Rectal smooth muscle tissue (tissue), 1 donor: Measurements from ENCODE around the gene RABGAP1L.
"Not testable (repeated sequence)": the region's sequence is repeated elsewhere in the genome, so short reads cannot be mapped to it uniquely, and the experiment has no call there.

ENCODE experiments used
- H3K27ac ChIP-seq: one replicate; pipeline ENCODE4 v1.7.0; 2013; ENCODE audit warnings: low read depth, low read length, inconsistent platforms
- H3K27me3 ChIP-seq: one replicate; pipeline ENCODE4 v1.7.0; 2013; ENCODE audit warnings: low read length; ENCODE audit not compliant: control insufficient read depth, insufficient read depth
- H3K36me3 ChIP-seq: one replicate; pipeline ENCODE4 v1.7.0; 2013; ENCODE audit warnings: low read length; ENCODE audit not compliant: control insufficient read depth, insufficient read depth
- H3K4me1 ChIP-seq: one replicate; pipeline ENCODE4 v1.7.0; 2013; ENCODE audit warnings: low read length; ENCODE audit not compliant: control insufficient read depth, insufficient read depth
- H3K4me3 ChIP-seq: one replicate; pipeline ENCODE4 v1.7.0; 2013; ENCODE audit warnings: low read length
- H3K9ac ChIP-seq: one replicate; pipeline ENCODE4 v1.7.0; 2013; ENCODE audit warnings: low read length

Gene RABGAP1L

DNA sequence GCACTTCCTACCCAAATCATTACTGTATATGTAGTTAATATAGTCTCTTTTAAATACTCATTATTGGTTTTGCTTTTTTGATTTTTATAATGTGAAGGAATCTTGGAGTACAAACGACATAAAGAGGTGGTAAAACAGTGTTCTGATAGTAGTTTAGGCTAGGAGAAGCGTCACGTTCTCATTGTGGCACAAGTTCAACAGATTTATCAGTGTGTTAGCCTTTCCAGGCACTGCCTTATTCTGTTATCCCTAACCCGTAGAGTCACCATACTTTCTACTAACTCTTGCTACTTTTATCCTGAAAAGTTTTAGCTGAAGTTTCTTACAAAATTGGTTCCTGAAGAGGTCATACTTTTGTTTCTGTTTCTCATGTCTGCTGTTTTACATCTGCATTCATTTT lies 665.8 kb downstream of the RABGAP1L start:
- H3K36me3 ChIP-seq, result no peaks in the 10 kb centered on the region
- H3K9ac ChIP-seq, result no peak overlapping the region
- no peak overlapping the region for H3K4me3 ChIP-seq
- no peaks in the 10 kb centered on the region for H3K27me3 ChIP-seq
- H3K27ac ChIP-seq, result no peak overlapping the region
- H3K4me1 ChIP-seq, result no peaks in the 10 kb centered on the region

DNA sequence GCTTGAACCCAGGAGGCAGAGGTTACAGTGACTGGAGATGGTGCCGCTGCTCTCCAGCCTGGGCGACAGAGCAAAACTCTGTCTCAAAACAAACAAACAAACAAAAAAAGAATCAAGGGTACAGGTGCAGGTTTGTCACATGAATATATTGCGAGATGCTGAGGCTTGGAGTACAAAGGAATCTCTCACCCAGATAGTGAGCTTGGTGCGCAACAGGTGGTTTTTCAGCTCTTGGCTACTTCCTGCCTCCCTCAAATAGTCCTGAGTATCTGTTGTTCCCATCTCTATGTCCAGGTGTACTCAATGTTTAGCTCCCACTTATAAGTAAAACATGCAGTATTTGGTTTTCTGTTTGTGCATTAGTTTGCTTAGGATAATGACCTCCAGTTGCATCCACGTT lies 666.5 kb downstream of the RABGAP1L start:
- Histone ChIP-seq H3K36me3 (no peaks in the 10 kb centered on the region), H3K9ac (no peak overlapping the region), H3K27me3 (no peaks in the 10 kb centered on the region)

DNA sequence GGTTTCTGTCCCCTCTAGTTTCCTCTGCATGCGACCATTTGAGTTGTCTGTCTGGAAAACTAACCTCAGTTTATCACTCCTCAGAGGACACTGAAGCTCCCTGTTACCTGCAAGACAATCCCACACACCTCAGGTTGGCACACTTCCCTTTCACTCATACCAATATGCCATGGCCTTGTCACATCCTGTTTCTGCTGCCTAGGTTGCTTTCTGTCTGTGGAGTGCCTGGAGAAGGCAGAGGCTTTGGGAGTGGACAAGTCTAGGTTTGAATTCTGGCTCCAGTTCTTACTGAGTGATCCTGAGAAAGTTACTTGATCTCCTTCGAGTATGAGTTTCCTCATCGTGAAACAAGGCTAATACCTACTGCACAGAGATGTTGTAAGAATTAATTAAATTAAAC lies 668.9 kb downstream of the RABGAP1L start:
- Histone ChIP-seq H3K4me3 (no peak overlapping the region), H3K36me3 (no peaks in the 10 kb centered on the region), H3K27me3 (no peaks in the 10 kb centered on the region), H3K27ac (no peak overlapping the region), H3K9ac (no peak overlapping the region), H3K4me1 (no peaks in the 10 kb centered on the region)

More for the DNA sequence above, 666.5 kb downstream of the RABGAP1L start:
- H3K4me3 ChIP-seq, result no peak overlapping the region
- no peak overlapping the region for H3K27ac ChIP-seq
- no peaks in the 10 kb centered on the region for H3K4me1 ChIP-seq

DNA sequence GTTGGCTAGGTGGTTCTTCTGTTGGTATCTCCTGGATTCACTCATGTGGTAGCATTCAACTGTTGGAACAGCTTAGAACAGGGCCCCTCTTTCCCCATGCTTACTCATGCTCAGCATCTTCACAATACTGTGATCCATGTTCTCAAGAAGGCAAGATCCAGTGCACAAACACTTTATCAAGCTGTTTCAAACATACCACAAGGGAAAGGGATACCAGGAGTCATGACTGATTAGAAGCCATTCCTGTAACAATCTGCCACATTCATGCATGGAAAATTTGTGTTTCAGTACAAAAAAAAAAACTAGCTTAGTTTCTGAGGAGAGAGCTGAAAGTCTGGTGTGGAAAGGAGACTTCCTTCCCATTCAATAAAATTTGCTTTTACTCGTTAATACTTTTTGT lies 670.7 kb downstream of the RABGAP1L start:
- H3K4me1 ChIP-seq, result no peaks in the 10 kb centered on the region
- H3K9ac ChIP-seq, result no peak overlapping the region
- no peak overlapping the region for H3K27ac ChIP-seq
- H3K27me3 ChIP-seq, result no peaks in the 10 kb centered on the region
- H3K36me3 ChIP-seq, result no peaks in the 10 kb centered on the region
- no peak overlapping the region for H3K4me3 ChIP-seq

DNA sequence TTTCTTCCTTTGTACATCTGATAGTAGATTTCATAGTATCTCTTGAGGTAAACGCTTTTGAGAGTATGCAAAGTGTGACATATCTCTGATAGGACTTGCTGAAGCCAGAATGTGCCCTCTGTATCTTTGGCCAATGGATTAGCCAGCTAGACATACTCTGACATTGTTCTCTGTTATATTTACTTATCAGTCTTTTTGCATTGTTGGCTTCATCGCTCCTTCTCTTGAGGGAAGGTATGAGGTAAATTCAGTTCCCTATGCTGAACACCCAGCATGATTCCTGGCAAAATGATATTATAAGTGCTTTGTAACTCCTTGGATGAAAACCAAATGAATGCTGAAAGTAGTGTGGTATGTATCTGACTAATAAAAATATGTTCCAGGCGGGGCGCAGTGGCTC lies 677.2 kb downstream of the RABGAP1L start:
- H3K4me3 ChIP-seq, result no peak overlapping the region
- no peak overlapping the region for H3K9ac ChIP-seq
- H3K27me3 ChIP-seq, result no peaks in the 10 kb centered on the region
- no peaks in the 10 kb centered on the region for H3K36me3 ChIP-seq
- H3K27ac ChIP-seq, result no peak overlapping the region
- H3K4me1 ChIP-seq, result no peaks in the 10 kb centered on the region

DNA sequence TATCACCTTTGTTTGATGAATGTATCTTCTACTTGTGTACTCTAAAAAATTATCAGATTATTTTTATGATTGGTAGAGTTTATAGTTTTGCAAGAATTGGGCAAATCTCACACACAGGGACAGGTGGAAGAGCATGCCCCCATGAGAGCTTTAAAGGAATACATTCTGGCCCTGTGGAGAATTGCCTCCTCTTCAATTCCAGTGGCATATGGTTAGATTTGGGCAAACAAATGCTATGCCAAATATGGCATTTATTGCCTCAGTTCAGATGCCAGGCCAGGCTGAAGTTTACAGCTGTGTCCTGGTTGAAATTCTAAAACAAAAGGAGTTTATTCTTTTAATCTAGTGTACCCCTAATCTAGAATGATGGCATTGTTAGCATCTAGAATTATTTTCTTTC lies 678.1 kb downstream of the RABGAP1L start:
- H3K36me3 ChIP-seq, result no peaks in the 10 kb centered on the region
- no peaks in the 10 kb centered on the region for H3K27me3 ChIP-seq
- no peaks in the 10 kb centered on the region for H3K4me1 ChIP-seq
- H3K4me3 ChIP-seq, result no peak overlapping the region
- no peak overlapping the region for H3K9ac ChIP-seq
- no peak overlapping the region for H3K27ac ChIP-seq

DNA sequence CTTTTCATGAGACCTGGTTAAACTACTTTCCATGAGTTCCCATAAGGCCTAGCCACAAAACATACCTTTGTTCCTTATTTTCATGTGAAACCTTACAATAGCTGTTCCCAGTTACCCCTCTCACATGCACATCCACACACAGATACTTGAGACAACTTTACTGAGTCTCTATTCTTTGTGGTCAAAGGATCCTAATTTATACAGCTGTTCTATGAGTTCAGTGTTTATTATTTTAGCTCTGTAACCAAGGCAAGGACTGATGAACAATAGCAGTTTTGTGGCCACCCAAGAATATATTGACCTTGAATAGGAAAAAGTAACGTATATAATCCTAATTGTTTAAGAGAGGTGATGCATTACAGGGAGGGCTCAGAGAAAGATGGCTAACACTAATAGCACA lies 679.9 kb downstream of the RABGAP1L start:
- H3K4me3 ChIP-seq, result no peak overlapping the region
- H3K27me3 ChIP-seq, result no peaks in the 10 kb centered on the region
- H3K9ac ChIP-seq, result no peak overlapping the region
- H3K4me1 ChIP-seq, result no peaks in the 10 kb centered on the region
- H3K36me3 ChIP-seq, result no peaks in the 10 kb centered on the region
- H3K27ac ChIP-seq, result no peak overlapping the region

DNA sequence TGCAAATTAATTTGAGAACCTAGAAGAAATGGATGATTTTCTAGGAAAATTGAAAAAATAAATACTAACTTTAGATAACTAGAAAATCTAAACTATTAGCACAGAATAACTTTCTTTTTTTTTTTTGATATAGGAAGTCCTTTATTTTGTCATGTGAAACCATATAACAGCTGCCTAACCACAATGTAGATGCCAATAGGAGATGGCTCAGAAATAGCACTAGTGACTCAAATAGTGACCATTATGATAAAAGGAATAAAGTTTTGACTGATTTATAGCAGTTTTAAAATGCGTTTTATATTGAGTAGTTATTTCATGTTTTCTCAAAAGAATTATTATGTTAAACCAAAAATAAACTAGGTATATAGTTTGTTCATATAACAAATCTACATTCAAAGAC lies 682.4 kb downstream of the RABGAP1L start:
- Histone ChIP-seq H3K4me1 (no peaks in the 10 kb centered on the region), H3K36me3 (no peaks in the 10 kb centered on the region)

DNA sequence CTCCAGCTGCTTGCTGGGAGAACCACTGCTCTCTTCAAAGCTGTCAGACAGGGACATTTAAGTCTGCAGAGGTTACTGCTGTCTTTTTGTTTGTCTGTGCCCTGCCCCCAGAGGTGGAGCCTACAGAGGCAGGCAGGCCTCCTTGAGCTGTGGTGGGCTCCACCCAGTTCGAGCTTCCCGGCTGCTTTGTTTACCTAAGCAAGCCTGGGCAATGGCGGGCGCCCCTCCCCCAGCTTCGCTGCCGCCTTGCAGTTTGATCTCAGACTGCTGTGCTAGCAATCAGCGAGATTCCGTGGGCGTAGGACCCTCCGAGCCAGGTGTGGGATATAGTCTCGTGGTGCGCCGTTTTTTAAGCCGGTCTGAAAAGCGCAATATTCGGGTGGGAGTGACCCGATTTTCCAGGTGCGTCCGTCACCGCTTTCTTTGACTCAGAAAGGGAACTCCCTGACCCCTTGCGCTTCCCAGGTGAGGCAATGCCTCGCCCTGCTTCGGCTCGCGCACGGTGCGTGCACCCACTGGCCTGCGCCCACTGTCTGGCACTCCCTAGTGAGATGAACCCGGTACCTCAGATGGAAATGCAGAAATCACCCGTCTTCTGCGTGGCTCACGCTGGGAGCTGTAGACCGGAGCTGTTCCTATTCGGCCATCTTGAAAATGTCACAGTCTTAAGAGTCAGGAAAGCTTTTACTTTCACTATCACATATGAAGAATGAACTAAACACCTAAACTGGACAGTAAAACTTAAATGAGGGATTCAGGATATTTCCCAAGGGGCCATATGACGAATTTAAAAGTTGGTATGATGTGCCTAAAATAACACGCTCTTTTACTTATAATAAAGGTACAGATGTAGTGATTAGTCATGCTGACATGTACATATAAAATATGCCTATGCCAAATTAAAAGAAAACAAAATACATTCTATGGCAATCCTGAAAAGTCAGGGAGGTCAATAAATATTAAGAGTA lies 689.6 kb downstream of the RABGAP1L start:
- not testable (repeated sequence) for H3K36me3 ChIP-seq, H3K9ac ChIP-seq, H3K4me3 ChIP-seq, H3K27me3 ChIP-seq, H3K4me1 ChIP-seq, H3K27ac ChIP-seq

More for the DNA sequence above, 682.4 kb downstream of the RABGAP1L start:
- H3K4me3 ChIP-seq, result no peak overlapping the region
- H3K27ac ChIP-seq, result no peak overlapping the region
- H3K27me3 ChIP-seq, result no peaks in the 10 kb centered on the region
- H3K9ac ChIP-seq, result no peak overlapping the region

DNA sequence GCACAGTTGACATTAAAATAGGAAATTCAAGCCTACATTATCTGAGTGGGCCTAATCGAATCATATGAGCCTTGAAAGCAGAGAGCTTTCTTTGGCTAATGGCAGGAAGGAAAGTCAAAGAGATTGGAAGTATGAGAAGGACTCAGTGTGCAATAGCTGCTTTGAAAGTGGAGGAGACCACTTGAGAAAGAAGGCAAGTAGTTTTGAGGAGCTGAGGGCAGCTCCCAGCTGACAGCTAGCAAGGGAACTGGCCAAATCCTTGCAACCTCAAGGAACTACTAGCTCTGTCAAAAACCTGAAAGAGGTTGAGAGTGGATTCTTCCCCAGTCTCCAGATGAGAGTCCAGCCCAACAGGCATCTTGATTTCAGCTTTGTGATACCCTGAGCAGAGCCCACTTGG lies 691.4 kb downstream of the RABGAP1L start:
- Histone ChIP-seq H3K27me3 (no peaks in the 10 kb centered on the region), H3K4me1 (no peaks in the 10 kb centered on the region), H3K9ac (no peak overlapping the region), H3K36me3 (no peaks in the 10 kb centered on the region), H3K27ac (no peak overlapping the region), H3K4me3 (no peak overlapping the region)

DNA sequence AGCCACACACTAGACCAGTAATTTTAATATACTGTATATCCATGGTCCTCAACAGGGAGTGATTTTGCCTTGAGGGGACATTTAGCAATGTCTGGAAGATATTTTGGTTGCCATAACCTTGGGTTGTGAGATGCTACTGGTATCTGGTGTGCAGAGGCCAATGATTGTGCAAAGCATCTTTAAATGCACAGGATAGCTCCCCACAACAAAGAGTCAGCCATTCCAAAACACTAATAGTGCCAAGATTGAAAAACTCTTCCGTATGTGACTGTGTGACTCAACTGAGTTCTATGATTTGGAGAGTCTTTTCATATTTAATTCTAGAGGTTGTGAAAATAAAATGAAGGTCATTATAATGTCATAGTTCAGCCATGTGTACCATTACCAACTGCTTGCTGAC lies 699.0 kb downstream of the RABGAP1L start:
- H3K36me3 ChIP-seq, result no peaks in the 10 kb centered on the region
- H3K27me3 ChIP-seq, result no peaks in the 10 kb centered on the region
- H3K4me3 ChIP-seq, result no peak overlapping the region
- no peak overlapping the region for H3K9ac ChIP-seq
- no peaks in the 10 kb centered on the region for H3K4me1 ChIP-seq
- no peak overlapping the region for H3K27ac ChIP-seq

DNA sequence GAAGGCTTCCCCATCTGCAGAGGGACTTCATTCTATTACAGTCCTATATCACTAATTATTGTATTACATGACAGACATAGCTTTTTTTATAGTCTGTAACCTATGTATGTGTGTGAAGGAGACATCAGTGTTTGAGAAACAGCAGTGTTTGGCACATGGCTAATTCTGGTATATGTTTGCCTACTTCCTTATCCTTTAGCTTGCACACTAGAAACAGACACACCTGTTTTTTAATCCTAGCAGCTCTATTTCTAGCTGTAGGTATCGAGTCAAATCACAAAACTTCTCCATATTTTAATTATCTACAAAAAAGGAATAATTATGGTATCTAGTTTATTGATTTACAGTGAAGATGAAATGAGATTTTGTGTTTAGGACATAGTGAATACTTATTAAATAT lies 711.0 kb downstream of the RABGAP1L start:
- no peak overlapping the region for H3K27ac ChIP-seq
- no peaks in the 10 kb centered on the region for H3K36me3 ChIP-seq

DNA sequence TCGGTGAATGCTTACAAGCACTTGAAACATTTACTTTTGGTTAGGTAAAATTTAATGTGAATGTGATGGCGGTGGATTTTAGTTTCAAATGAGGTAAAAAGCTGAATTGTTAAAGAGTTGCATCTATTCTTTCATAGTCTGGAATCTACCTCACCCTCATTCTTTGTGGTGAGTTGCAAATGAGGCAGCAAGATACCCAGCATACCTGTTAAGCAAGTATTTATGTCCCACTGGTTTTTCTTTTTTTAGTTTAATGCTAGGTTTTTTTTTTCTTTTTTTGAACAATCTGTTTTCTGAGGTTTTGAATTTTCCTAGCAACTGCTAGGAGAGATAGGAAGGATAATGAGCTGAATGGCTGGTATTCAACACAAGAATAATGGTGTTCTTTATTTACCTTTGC lies 712.6 kb downstream of the RABGAP1L start:
- Histone ChIP-seq H3K36me3 (no peaks in the 10 kb centered on the region), H3K9ac (no peak overlapping the region), H3K4me3 (no peak overlapping the region), H3K27ac (no peak overlapping the region), H3K27me3 (no peaks in the 10 kb centered on the region), H3K4me1 (no peaks in the 10 kb centered on the region)

More for the DNA sequence above, 711.0 kb downstream of the RABGAP1L start:
- no peaks in the 10 kb centered on the region for H3K4me1 ChIP-seq
- no peaks in the 10 kb centered on the region for H3K27me3 ChIP-seq
- no peak overlapping the region for H3K9ac ChIP-seq
- H3K4me3 ChIP-seq, result no peak overlapping the region
